ENCODE data around the gene KRT85.
"Not testable (repeated sequence)": the region's sequence is repeated elsewhere in the genome, so short reads cannot be mapped to it uniquely, and the experiment has no call there.

Gene KRT85

GRCh38 chr12:52366738-52367485, at the start of gene KRT85:
KRT85 (minus strand) TSS chr12:52367481; CDS start chr12:52367405, 76 bp downstream.
- DNase-seq: no peak

DNA sequence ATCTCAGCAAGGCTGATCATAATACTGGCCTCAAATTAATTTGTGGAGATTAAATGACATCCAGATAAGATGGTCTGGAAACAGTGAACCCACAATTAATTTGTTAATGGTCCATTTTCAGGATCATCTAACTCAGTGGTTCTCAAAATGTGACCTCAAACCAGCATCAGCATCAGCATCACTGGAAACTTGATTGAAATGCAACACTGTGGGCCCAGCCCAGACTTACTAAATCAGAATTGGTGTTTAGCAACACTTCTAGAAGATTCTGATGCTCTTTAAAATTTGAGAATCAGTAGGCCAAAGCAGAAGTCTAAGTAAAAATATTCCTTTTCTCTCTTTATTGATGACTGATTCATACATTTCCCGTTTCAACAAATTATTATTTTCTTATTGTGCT, 49.5 kb upstream of the KRT85 start:
- DNase-seq: no peak

DNA sequence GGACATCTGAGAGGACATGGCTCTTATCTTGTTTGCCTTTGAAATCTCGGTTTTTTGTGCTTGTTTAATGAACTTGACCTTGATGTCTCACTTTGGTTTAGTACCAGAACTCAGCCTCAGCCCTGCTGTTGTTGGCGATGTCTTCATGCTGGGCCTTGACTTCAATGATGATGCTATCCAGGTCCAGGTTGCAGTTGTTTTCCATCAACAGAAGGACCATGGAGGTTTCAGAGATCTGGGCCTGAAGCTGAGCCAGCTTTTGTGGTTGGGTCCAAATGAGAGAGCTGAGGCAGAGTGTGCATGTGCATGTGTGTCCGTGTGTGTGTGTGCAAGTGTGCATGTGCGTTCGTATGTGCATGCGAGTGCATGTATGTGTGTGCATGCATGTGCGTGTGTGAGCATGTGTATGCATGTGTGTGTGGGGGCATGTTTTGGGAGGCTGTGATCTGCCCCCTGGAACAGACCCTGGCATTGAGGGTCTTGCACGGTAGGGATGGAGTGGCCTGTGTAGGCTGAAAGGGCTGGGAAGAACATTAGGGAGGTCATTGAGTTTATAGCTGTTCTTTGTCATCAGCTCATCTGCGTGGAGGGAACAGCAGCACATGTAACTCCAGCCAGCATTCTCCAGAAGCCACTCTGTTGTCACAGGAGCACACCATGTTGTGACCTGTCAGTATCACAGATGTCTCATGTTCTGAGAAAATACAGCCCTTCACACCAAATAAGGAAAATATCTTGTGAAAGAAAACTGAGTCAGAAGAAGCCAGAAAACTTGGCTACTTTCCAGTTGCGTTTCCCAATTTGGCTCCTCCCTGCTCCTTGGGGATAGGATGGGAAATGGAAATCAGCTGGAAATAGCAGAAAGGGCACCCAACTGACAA, 48.8 kb upstream of the KRT85 start:
- no peak for DNase-seq

DNA sequence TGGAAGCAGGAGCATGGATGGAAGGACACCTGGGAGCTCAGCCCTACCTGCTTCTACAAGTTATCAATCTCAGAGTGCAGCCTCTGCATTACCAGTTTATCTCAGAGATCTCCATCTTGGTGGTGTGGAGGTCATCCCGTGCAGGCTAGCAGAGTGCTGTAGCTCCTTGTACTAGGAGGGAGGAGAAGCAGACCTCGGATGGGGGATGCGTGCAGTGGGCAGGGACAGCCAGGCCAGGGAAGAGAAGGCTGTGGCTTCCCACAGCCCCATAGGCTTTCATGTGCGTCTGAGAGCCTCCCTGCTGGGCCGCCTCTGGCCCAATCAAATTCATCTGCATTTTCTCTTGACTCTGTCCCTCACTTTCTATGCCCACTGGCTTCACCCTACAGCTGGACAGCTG, 47.7 kb upstream of the KRT85 start:
- no peak for DNase-seq

- no peak for DNase-seq
Observed at GRCh38 chr12:52413782-52414345, 46.6 kb upstream of the KRT85 start.

DNA sequence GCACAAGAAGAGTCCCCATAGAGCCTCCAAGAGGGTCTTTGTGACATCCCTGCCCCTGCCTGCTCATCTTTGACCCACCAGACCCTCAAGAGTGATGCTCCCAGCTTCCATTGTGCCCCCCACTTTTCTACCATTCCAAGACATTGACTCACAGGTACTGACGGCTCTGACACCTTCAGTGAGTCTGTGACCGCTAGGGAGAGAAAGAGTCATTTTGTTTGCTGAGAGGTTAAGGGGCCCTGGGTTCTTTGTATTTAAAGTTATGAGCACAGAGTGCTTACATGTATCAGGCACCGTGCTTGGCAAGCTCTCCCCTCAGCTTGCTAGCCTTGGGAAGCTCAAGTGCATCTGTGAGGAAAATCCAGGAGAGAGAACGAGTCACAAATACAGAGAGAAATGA, 45.9 kb upstream of the KRT85 start:
- DNase-seq: no peak

DNA sequence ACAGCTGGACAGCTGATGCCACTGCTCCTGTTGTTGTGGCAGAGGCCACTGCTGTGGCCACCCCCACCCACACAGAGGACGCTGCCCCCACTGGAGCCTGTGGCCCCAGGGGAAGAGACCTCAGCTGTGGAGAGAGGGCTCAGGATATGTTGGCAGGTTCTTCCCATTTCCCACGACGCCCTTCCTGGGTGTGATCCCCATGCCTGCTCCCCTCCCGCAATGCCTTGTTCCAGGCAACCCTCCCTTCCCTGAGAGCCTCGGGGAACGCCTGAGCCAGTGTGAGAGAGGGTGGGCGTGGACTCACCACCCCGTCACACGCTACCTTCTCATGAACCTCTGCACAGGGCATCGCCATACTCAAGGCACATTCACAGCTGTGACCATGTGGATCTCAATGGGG, 44.5 kb upstream of the KRT85 start:
- no peak for DNase-seq

DNA sequence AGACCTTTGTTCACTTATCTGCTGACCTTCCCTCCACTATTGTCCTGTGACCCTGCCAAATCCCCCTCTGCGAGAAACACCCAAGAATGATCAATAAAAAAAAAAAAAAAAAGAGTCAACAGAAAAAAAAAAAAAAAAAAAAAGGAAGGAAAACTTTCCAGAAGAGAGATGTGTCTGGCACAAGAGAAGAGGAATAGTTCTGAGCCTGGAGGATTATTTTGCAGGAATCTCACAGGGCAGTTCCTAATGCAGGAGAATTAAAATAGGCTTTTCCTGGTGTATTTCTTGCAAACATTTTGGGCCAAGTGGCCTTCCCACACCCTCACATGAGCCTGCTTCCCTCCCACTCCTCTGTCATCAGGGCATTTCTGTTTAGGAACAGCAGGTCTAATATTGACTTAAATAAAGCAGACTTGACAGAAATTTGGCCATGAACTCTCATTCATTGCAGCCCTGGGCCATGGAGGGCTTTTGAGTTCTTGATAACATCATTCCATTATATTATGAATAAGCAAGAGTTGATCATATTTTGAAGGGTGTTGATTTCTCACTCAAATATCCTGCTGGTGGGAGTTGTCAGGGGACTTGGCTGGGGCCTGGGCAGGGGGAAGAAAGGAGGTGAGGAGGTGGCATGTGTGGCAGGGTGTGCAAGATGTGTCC, 43.4 kb upstream of the KRT85 start:
- not testable (repeated sequence) for DNase-seq

DNA sequence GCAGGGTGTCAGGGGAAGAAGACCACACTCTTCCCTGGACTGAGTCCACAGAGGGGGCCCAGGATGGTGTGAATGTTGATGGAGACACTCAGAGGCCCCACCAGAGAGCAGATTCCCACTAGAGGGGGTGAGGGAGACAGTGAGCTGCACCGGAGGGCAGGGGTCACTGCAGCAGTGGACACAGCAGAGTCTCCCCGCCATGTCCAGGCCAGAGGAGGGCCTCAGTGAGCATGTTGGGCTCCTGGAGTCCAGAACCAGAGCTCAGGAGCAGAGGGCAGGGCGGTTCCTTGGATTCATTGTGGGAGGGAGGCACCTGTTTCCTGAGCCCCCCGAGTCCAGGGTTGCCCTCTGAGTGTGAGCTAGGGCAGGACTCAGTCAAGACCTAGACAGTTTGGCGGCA, 40.6 kb upstream of the KRT85 start:
- DNase-seq: no peak

DNA sequence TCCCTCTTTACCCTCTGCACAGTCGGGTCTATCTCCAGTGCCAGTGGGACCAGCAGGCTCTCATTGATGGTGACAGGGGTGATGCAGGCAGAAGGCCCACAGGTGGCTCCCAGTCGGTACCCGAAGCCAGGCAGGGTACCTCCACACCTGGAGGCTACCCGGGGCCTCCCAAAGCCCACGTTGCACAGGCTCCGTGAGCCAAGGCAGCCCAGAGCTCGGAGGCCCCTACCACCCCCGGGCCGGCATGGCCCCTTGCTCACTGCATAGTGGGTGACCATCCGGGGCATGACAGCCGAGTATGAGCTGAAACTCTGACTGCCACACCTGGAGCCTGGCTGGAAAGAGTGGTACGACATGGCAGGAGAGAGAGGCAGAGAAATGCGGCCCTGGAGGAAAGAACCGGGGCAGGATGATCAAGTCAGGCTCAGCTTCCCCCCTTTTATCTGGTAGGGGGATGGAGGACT, 38.7 kb upstream of the KRT85 start, which contains the start of gene KRT82:
Gene KRT82 (minus strand): TSS at position 414 of the 464 bp plus-strand sequence. CDS start 58 bp downstream, at position 356.
- DNase-seq: no peak

GRCh38 chr12:52404951-52405350, 37.7 kb upstream of the KRT85 start:
- no peak for DNase-seq

GRCh38 chr12:52403561-52403960, 36.3 kb upstream of the KRT85 start:
- no peak for DNase-seq

- DNase-seq: no peak
Observed at GRCh38 chr12:52402873-52403540, 35.7 kb upstream of the KRT85 start.

DNA sequence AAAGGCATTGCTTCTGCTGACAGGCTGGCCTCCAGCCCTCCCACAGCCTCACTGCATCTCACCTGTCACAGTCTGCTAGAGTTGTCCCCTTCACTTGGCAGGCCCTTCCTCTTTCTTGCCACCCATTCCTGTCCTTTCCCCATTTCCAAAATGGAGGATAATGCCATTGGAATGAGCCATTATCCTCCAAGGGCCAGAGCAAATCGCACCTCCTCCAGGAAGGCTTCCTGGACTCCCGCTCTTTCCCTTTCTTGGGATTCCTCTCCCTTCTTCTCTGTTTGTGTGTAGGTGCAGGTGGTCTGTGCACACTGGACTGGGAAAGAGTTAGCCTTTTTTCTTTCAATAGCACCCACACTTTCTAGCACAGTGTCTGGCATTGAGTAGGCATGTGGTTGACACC, 35.1 kb upstream of the KRT85 start:
- no peak for DNase-seq

DNA sequence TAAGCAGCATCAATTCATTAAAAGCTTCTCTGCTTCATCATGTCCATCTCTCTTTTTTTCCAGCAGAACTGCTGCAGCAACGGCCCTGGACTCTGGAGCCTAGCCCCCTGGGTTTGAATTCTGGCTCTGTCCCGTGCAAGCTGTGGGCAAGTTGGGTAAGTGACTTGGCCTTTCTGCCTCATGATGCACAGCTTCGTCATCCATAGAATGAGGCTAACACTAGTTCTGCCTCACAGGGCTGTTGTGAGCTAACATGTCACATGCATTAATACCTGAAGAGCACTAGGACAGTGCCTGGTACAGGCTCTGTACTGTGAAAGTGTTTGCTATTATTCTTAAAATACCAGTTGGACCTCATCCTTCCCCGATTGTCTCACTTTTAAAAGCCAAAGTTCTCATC, 34.6 kb upstream of the KRT85 start:
- DNase-seq: no peak

DNA sequence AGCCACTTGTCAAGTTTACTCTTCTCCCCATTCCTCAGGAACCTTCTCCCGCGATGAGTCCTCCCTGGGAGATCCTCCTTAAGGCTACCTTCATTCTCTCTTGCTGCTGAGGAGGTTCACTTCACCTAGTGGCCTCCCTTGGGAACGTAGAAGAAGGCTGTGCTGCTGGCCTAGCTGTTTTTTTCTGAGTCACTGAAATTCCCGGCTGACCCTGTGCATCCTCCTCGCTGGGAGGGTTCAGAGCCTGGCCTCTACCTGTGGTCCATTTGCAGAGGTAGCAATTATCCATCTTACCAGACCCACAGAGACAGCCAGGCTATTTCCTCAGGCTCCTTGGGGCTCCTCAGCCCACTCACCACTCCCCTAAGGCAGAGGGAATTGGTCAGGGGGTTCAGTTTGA, 34.2 kb upstream of the KRT85 start:
- no peak for DNase-seq

DNA sequence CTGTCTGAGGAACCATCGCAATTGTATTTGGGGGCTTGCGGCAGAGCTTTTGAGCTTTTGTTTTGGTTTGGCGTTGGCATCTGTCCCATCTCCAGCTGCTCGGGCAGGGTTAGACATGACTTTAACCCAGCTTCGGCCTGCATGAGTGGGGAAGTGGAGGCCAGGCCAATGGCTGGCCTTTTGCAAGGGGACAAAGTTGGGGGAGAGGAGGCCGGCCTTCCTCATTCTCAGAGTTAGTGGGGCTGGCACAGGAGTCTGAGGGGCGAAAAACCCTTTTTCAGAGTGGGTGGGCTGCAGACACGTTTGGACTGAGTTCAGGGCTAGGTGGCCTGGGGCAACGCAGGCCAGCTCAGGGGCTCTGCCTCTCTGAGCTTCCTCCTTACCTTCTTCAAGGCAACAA, 33.6 kb upstream of the KRT85 start:
- no peak for DNase-seq

DNA sequence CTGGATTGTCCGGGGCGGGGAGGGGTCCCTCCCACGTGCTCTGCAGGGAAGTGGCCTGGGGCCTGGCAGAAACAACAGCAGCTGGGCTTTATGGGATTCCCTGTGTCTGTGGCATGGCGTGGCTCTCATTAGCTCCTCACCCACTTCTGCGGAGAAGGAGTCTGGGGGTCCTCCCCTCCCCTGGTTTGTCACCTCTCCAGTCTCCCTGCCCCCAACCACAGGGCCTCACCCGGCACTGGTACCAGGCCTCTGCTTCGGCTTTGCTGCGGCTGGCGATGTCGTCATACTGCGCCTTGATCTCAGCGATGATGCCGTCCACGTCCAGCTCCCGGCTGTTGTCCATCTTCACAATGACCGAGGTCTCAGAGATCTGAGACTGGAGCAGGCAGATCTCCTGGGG, 32.5 kb upstream of the KRT85 start:
- no peak for DNase-seq

DNA sequence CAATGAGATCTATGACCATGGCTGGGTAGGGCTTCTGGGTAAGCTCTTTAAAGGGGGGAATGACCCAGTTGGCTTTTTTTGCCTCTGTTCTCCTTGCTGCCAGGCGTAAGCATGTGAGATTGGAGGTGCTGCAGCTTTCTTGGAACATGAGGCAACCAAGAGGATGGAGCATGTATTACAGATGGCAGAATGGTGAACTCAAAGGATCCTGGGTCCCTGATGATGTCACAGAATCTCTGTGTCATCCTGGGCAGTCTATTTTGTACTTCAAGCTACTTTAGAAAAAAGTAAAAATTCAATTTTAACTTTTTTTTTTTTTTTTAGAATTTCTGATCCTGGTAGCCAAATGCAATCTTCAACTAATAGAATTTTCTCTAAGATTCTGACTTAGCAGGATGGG, 30.9 kb upstream of the KRT85 start:
- no peak for DNase-seq

GRCh38 chr12:52396656-52397055, 29.4 kb upstream of the KRT85 start:
- DNase-seq: no peak

GRCh38 chr12:52395761-52396434, 28.6 kb upstream of the KRT85 start:
- no peak for DNase-seq

DNA sequence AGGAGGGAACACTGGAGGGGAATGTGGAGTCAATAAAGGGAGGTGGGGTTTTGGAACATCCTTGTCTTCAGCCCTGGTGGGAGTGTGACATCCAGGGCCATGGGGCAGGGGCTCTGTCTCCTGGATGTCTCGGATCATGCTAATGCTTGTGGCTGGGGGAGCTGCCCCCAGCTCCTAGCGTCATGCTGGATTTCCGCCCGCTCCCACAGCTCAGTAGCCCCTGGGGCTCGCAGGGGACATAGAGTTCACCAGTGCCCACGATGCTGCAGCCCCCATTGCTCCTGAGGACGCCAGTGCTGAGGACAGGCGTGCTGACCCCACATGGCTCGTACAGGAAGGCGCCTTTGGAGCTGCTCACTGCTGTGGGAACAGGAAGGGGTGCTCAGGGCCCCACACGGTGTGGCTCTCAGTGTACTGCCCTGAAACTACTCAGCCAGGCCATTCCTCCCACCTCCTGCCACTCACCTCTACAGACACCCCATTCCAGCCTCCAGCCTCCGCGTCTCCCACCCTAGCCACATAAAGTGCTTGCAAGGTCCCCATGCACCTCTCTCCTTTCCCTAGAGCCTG, 27.6 kb upstream of the KRT85 start:
- no peak for DNase-seq

All from amniotic stem cell (primary cell).